B cell (primary cell): ENCODE data around the gene GBP2. TPM values are rescaled to one million over a fixed set of nuclear protein-coding genes. Genes with fewer than 3 reads are reported as not detected.

Experiments used
- ATAC-seq: fragments of 200-7000 bp; cut with Tn5 transposase; one replicate; pipeline ENCODE4 v1.10.0; 2021; ENCODE audit warnings: low read depth, mild to moderate bottlenecking, moderate number of reproducible peaks, moderate library complexity
- CTCF ChIA-PET: fragments of 350-600 bp; sonication (Branson Sonifier 250); formaldehyde crosslinking; loops from one replicate; lab custom pipeline; 2021; ENCODE audit warnings: antibody characterized with exemption, inconsistent platforms; lab: Charles Lee
- POLR2A ChIA-PET: fragments of 350-600 bp; sonication (Branson Sonifier 250); formaldehyde crosslinking; loops from one replicate; lab custom pipeline; 2021; ENCODE audit warnings: antibody characterized with exemption; lab: Charles Lee
- DNase-seq: peaks from one replicate; pipeline ENCODE4 v3.0.0; 2013
- H2AFZ ChIP-seq: 2 replicates; pipeline ENCODE4 v1.6.1; 2012; ENCODE audit warnings: mild to moderate bottlenecking, low read depth, low read length; ENCODE audit not compliant: insufficient read depth, poor library complexity, severe bottlenecking
- H3K27ac ChIP-seq, 2 donors: 1 replicate in 1 of 2; 2 replicates in 1 of 2; pipeline ENCODE4 v1.5.1; 2012 to 2013; ENCODE audit warnings: low read length in 2 of 2, mild to moderate bottlenecking in 2 of 2, moderate library complexity in 1 of 2
- H3K27me3 ChIP-seq, 4 experiments: fragments of 200-600 bp in 1 of 4; sonication (generic) in 1 of 4; replicated peaks in 1 of 4; 1 replicate in 2 of 4; 2 replicates in 2 of 4; pipeline versions ENCODE4 v1.6.1 to v1.7.0; 2013 to 2016; ENCODE audit warnings: low read length in 3 of 4, mild to moderate bottlenecking in 2 of 4, mixed read lengths in 1 of 4, moderate library complexity in 1 of 4; ENCODE audit not compliant: insufficient read depth in 4 of 4, control insufficient read depth in 3 of 4; ENCODE audit errors: control extremely low read depth in 1 of 4
- H3K36me3 ChIP-seq, 2 experiments: replicated peaks in 1 of 2; 1 replicate in 1 of 2; 2 replicates in 1 of 2; pipeline versions ENCODE4 v1.6.1 to v1.7.1; 2013; ENCODE audit warnings: low read length in 1 of 2; ENCODE audit not compliant: insufficient read depth in 2 of 2, control insufficient read depth in 1 of 2; ENCODE audit errors: control extremely low read depth in 1 of 2, extremely low read depth in 1 of 2
- H3K4me1 ChIP-seq, 2 donors: fragments of 200-600 bp in 1 of 2; sonication (generic) in 1 of 2; 1 replicate in 1 of 2; 2 replicates in 1 of 2; pipeline versions ENCODE4 v1.5.1 to v1.6.1; 2013 to 2017; ENCODE audit warnings: low read length in 2 of 2; ENCODE audit not compliant: control insufficient read depth in 2 of 2, insufficient read depth in 2 of 2
- H3K4me2 ChIP-seq: replicated peaks from 2 replicates; pipeline ENCODE3; 2012; ENCODE audit warnings: mild to moderate bottlenecking, low read depth, low read length; ENCODE audit not compliant: poor library complexity, severe bottlenecking
- H3K4me3 ChIP-seq, 5 experiments: fragments of 200-600 bp in 1 of 5; sonication (generic) in 1 of 5; 1 replicate in 3 of 5; 2 replicates in 2 of 5; pipeline versions ENCODE4 v1.5.1 to v1.7.0; 2011 to 2016; ENCODE audit warnings: low read length in 4 of 5, mild to moderate bottlenecking in 4 of 5, low read depth in 2 of 5, control low read depth in 1 of 5, moderate library complexity in 1 of 5; ENCODE audit not compliant: insufficient read depth in 1 of 5; ENCODE audit errors: control extremely low read depth in 1 of 5, extremely low read depth in 1 of 5
- H3K79me2 ChIP-seq: fragments of 200-600 bp; sonication (generic); one replicate; pipeline ENCODE4 v1.6.0; 2016; ENCODE audit warnings: low read length; ENCODE audit not compliant: control insufficient read depth, insufficient read depth
- H3K9ac ChIP-seq: fragments of 200-600 bp; sonication (generic); 2 replicates; pipeline ENCODE4 v1.6.1; 2017; ENCODE audit warnings: mild to moderate bottlenecking, low read length, moderate library complexity
- H3K9me3 ChIP-seq, 3 donors: one replicate each; pipeline versions ENCODE4 v1.6.1 to v1.7.1; 2013; ENCODE audit warnings: low read length in 2 of 3; ENCODE audit not compliant: control insufficient read depth in 2 of 3, insufficient read depth in 1 of 3; ENCODE audit errors: control extremely low read depth in 1 of 3
- H4K20me1 ChIP-seq: 2 replicates; pipeline ENCODE4 v1.6.0; 2012; ENCODE audit warnings: mild to moderate bottlenecking, low read length; ENCODE audit not compliant: insufficient read depth, control insufficient read depth, poor library complexity, severe bottlenecking
- H3K27ac Mint-ChIP-seq: one replicate; pipeline ENCODE4 v1.8.0; 2021; ENCODE audit warnings: mixed read lengths
- H3K27me3 Mint-ChIP-seq: one replicate; pipeline ENCODE4 v1.8.0; 2021; ENCODE audit warnings: mixed read lengths
- H3K4me1 Mint-ChIP-seq: one replicate; pipeline ENCODE4 v1.8.0; 2021; ENCODE audit warnings: mixed read lengths
- H3K4me3 Mint-ChIP-seq: one replicate; pipeline ENCODE4 v1.8.0; 2021; ENCODE audit warnings: mixed read lengths
- H3K9me3 Mint-ChIP-seq: one replicate; pipeline ENCODE4 v1.8.0; 2022; ENCODE audit warnings: mixed read lengths; ENCODE audit not compliant: insufficient read depth
- CTCF ChIP-seq: fragments of 200-600 bp; IDR thresholded peaks from one replicate; pipeline ENCODE4 v1.8.0; 2022; ENCODE audit warnings: antibody characterized with exemption, mild to moderate bottlenecking
- EZH2 ChIP-seq: IDR thresholded peaks from 2 replicates; pipeline ENCODE4 v1.6.1; 2012; ENCODE audit warnings: borderline replicate concordance, low read depth, mild to moderate bottlenecking, moderate library complexity, low read length; ENCODE audit not compliant: insufficient read depth, poor library complexity, severe bottlenecking
- WGBS: methylation state at CpG from one replicate; pipeline ENCODE4 v1.1.5; 2013; ENCODE audit warnings: missing lambda C conversion rate; ENCODE audit not compliant: insufficient coverage; 5-methylcytosine and 5-hydroxymethylcytosine counted together
- intact Hi-C: fragments of 100-400 bp; cut with micrococcal nuclease; formaldehyde crosslinking; loops from one replicate; pipeline ENCODE4 v1.10.0; 2022
- polyA plus RNA-seq: library from polyadenylated mRNA; depleted of rRNA; stranded (reverse); fragments of >200 nt; gene quantifications from 2 replicates; pipeline ENCODE4 v1.2.3, GENCODE V29; 2012
- total RNA-seq, 2 donors: library from RNA; stranded (reverse); fragments of 120-200 nt in 1 of 2; gene quantifications; 1 replicate in 1 of 2; 2 replicates in 1 of 2; pipeline versions ENCODE4 v1.2.3 to v1.2.4, GENCODE V29; 2013 to 2022

GBP2 gene
- total and polyA plus RNA-seq, 2 donors (not counting 1 experiment from before 2014, with no cell fraction given), result 8.2 to 31.9 TPM

- Histone ChIP-seq H3K4me1 (no peaks in the 10 kb centered on the region), H3K4me3 (no peak overlapping the region), H3K9me3 (peaks cover 0 to 1% (median 0%) of the 10 kb centered on the region in 3 donors), H3K4me2 (no peak overlapping the region), H3K79me2 (no peaks in the 10 kb centered on the region), H3K36me3 (no peaks in the 10 kb centered on the region), H4K20me1 (no peaks in the 10 kb centered on the region), H3K27me3 (no peaks in the 10 kb centered on the region), H3K9ac (no peak overlapping the region), H3K27ac (no peak overlapping the region), H2AFZ (no peak overlapping the region)
- CTCF ChIA-PET, result no interaction called here
- Mint-ChIP-seq H3K27ac (no peak overlapping the region), H3K27me3 (peaks cover 7% of the 10 kb centered on the region), H3K9me3 (no peaks in the 10 kb centered on the region), H3K4me1 (no peaks in the 10 kb centered on the region), H3K4me3 (no peak overlapping the region)
- no CpG with 5 or more reads among the region's 4 CpGs for WGBS
- POLR2A ChIA-PET, result no interaction called here
- intact Hi-C loops, result no loop called here
- TF ChIP-seq EZH2, result no peak
- TF ChIP-seq CTCF, result no peak
- DNase-seq (no peak), ATAC-seq (no peak)
These were observed 16.2 kb upstream of the GBP2 start for GRCh38 chr1:89142160-89142559.

GRCh38 chr1:89133747-89134146, 7.8 kb upstream of the GBP2 start:
- Histone ChIP-seq H3K4me3 (no peak overlapping the region), H3K9ac (no peak overlapping the region), H3K79me2 (no peaks in the 10 kb centered on the region), H3K4me1 (peaks cover 10 to 11% of the 10 kb centered on the region in 2 donors), H3K27ac (no peak overlapping the region), H4K20me1 (no peaks in the 10 kb centered on the region), H3K9me3 (peaks cover 0 to 1% (median 0%) of the 10 kb centered on the region in 3 donors), H2AFZ (no peak overlapping the region), H3K36me3 (no peaks in the 10 kb centered on the region), H3K4me2 (no peak overlapping the region), H3K27me3 (peaks cover 0 to 2% (median 0%) of the 10 kb centered on the region in 4 experiments)
- no peak overlapping the region for H3K27ac Mint-ChIP-seq
- no peak for ATAC-seq
- H3K4me3 Mint-ChIP-seq, result no peak overlapping the region
- intact Hi-C loops, result no loop called here
- CTCF ChIA-PET, result no interaction called here
- DNase-seq, result no peak
- H3K4me1 Mint-ChIP-seq, result peaks cover 15% of the 10 kb centered on the region
- no peaks in the 10 kb centered on the region for H3K27me3 Mint-ChIP-seq
- POLR2A ChIA-PET, result no interaction called here
- 100% methylated on average over 1 of the region's 1 CpG for WGBS
- H3K9me3 Mint-ChIP-seq, result no peaks in the 10 kb centered on the region
- TF ChIP-seq EZH2 (no peak), CTCF (no peak)
